ENCODE data around the gene NTSR1. TPM values are rescaled to one million over a fixed set of nuclear protein-coding genes. Genes with fewer than 3 reads are reported as not detected.

Gene NTSR1
- total and polyA plus RNA-seq, 2 of the 8 experiments (the other 6 are each of a cell fraction or from before 2014, with no cell fraction given), result 0.53 to 0.89 TPM

DNA sequence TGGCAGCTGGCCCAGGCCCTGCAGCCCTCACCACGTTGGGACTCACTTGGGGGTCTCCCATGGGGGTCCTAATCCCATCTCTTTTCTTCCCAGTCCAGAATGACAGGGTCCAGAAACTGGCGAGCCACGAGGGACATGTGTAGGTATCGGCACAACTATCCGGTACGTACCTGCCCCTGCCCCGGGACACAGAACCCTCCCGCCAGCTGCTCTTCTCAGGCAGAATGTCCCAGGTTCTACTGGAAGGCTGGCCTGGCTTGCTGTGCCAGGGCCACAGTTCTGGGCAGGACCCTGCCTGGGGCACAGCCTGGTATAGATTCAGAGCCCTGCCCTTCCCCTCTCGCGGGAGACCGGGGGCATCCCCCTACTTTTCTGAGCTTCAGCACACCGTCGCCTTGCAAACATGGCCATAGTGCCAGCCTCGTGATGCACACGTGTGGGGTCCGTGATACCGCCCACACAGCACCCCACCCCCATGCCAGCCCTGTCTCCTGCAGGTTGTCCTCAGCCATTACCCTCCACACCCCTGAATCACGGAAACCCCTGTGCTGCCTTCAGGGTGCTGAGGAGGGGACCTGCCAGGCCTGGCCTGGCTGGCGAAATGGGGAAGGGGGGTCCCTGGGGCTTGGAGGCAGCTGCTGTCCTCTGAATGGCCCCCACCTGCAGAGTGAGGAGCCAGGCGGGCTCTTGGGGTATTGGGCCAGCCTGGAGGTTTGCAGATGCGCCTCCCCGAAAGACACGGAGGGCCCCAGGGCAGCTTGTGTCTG is 99.0 kb downstream of the NTSR1 start:
- Histone ChIP-seq H2BK120ac (replicated peaks; ENCODE audit: low read depth, low read length) (no peak overlapping the region), H3K18ac (ENCODE audit: extremely low read depth, low read length) (no peak overlapping the region), H2BK5ac (ENCODE audit: low read depth, low read length) (no peak overlapping the region), H3K4me2 (ENCODE audit: insufficient read depth in 1 of 2, low read depth in 2 of 2, low read length in 2 of 2) (no peak overlapping the region), H3K9me3 (ENCODE audit: insufficient read depth in 2 of 2, low read depth in 1 of 2, low read length in 1 of 2) (no peaks in the 10 kb centered on the region), H2AK5ac (ENCODE audit: low read depth, low read length) (no peak overlapping the region), H3K79me1 (ENCODE audit: low read depth, low read length) (peaks cover 6% of the 10 kb centered on the region; the same call in 1 of the 2 replicates), H2BK12ac (ENCODE audit: low read depth, low read length) (no peak overlapping the region), H3K27me3 (replicated peaks in 1 of 4; ENCODE audit: control insufficient read depth in 3 of 4, extremely low read depth in 1 of 4, insufficient read depth in 3 of 4, low read length in 3 of 4) (peaks cover 0 to 8% (median 4%) of the 10 kb centered on the region in 4 experiments; a peak in 4 of 7 replicates), H4K8ac (ENCODE audit: extremely low read depth, insufficient read depth, low read length) (no peak overlapping the region), H4K91ac (replicated peaks; ENCODE audit: insufficient read length, low read length) (no peak overlapping the region), H2BK15ac (ENCODE audit: low read length) (no peak overlapping the region), H3K27ac (ENCODE audit: low read depth, low read length) (no peak overlapping the region), H3K56ac (replicated peaks; ENCODE audit: insufficient read length, low read depth, low read length) (no peak overlapping the region), H3K4ac (replicated peaks; ENCODE audit: insufficient read length, low read depth, low read length) (no peak overlapping the region), H3K14ac (ENCODE audit: insufficient read length) (no peak overlapping the region), H3K4me3 (ENCODE audit: extremely low read depth in 1 of 4, insufficient read depth in 2 of 4, low read depth in 3 of 4, low read length in 4 of 4) (no peak overlapping the region), H3K9ac (replicated peaks in 1 of 4; ENCODE audit: extremely low read depth in 1 of 4, low read depth in 3 of 4, low read length in 3 of 4) (no peak overlapping the region), H4K5ac (ENCODE audit: insufficient read length, low read depth, low read length) (no peak overlapping the region), H3K23me2 (ENCODE audit: low read depth, low read length) (peaks cover 8% of the 10 kb centered on the region; the same call in 1 of the 2 replicates), H2BK20ac (ENCODE audit: low read length) (no peak overlapping the region), H2AFZ (ENCODE audit: low read length) (no peak overlapping the region), H4K20me1 (replicated peaks in 1 of 2; ENCODE audit: control insufficient read depth in 1 of 2, insufficient read depth in 2 of 2, low read length in 2 of 2) (peaks cover 6 to 21% of the 10 kb centered on the region in 2 experiments), H3K23ac (ENCODE audit: insufficient read length) (no peak overlapping the region), H3K79me2 (ENCODE audit: control insufficient read depth in 1 of 2, insufficient read depth in 2 of 2, low read length in 2 of 2) (no peaks in the 10 kb centered on the region), H3K36me3 (ENCODE audit: control insufficient read depth in 2 of 4, insufficient read depth in 4 of 4, low read length in 3 of 4) (peaks cover 0 to 20% (median 7%) of the 10 kb centered on the region in 4 experiments; a peak in 4 of 8 replicates), H3K4me1 (replicated peaks in 1 of 4; ENCODE audit: control insufficient read depth in 3 of 4, insufficient read depth in 4 of 4, low read length in 3 of 4) (peaks cover 0 to 12% (median 8%) of the 10 kb centered on the region in 4 experiments; a peak in 6 of 7 replicates)
- FAIRE-seq (no peak), DNase-seq (ENCODE audit: low read depth in 1 of 2, low spot score in 2 of 2) (no peak)
- 89% methylated on average over 22 of the region's 23 CpGs; no CpG with 5 or more reads in 1 of the 2 experiments for WGBS, 2 experiments (ENCODE audit: extremely low coverage in 1 of 2, insufficient coverage in 1 of 2, insufficient read length in 1 of 2, insufficient replicate concordance in 2 of 2, low coverage in 1 of 2, low lambda C conversion rate in 2 of 2, missing lambda C conversion rate in 1 of 2)
- ChIA-PET CTCF (ENCODE audit: partially characterized antibody) (interaction anchor here (0.6 to 4.0 kb wide), 36 partner anchors 9 to 354 kb away, joined by 3 to 37 read pairs (median 5); partner anchors contain the start of genes COL9A3 and MRGBP), POLR2A (ENCODE audit: partially characterized antibody) (interaction anchor here (1.2 kb wide), 2 partner anchors 10 to 11 kb away, joined by 3 read pairs; partner anchors contain the start of gene MRGBP)
- no peak for TF ChIP-seq ATF3 (IDR thresholded peaks at IDR 0.05; ENCODE audit: insufficient read depth, low read depth, low read length)
- TF ChIP-seq HDAC6 (IDR thresholded peaks at IDR 0.05; ENCODE audit: low read depth, low read length), result no peak
- no peak for TF ChIP-seq MAX (IDR thresholded peaks at IDR 0.05)
- no peak for TF ChIP-seq SAP30 (IDR thresholded peaks at IDR 0.05; ENCODE audit: insufficient read depth, insufficient replicate concordance, low read length)
- TF ChIP-seq POU5F1 (IDR thresholded peaks at IDR 0.05; ENCODE audit: low read depth, low read length), result no peak
- TF ChIP-seq CHD1 (IDR thresholded peaks at IDR 0.05; ENCODE audit: low read depth, low read length), result no peak
- TF ChIP-seq BCL11A (IDR thresholded peaks at IDR 0.05; ENCODE audit: low read depth in 2 of 2, low read length in 2 of 2), result no peak
- no peak for TF ChIP-seq RXRA (IDR thresholded peaks at IDR 0.05; ENCODE audit: insufficient read depth, low read depth, low read length)
- TF ChIP-seq POLR2AphosphoS5 (IDR thresholded peaks at IDR 0.05; ENCODE audit: low read depth, low read length), result no peak
- TF ChIP-seq POLR2A (IDR thresholded peaks at IDR 0.05; ENCODE audit: control extremely low read depth in 1 of 2, low read depth in 2 of 2, low read length in 2 of 2), result no peak
- no peak for TF ChIP-seq NANOG (IDR thresholded peaks at IDR 0.05; ENCODE audit: insufficient read depth, low read depth, low read length, poor library complexity, severe bottlenecking)
